ENCODE results near the gene GTF2F2.
A peak's percentile ranks its signal among the peaks of the same experiment; 100 is the strongest.

Gene GTF2F2

GRCh38 chr13:45119991-45120864 lies at the start of gene GTF2F2:
GTF2F2 (plus strand) TSS chr13:45120510; CDS start chr13:45120656, 146 bp downstream.
- TF ChIP-seq CTCF (IDR thresholded peaks at IDR 0.05; ENCODE audit: insufficient read depth, low read depth, low read length, missing control alignments), result no peak
- DNase-seq (ENCODE audit: low read depth), result peak; percentile 88
- H3K4me3 ChIP-seq (ENCODE audit: low read depth, low read length), result peak within 1 kb of the TSS; percentile 63

- no peak overlapping the region for H3K4me3 ChIP-seq (ENCODE audit: low read depth, low read length)
- TF ChIP-seq CTCF (IDR thresholded peaks at IDR 0.05; ENCODE audit: insufficient read depth, low read depth, low read length, missing control alignments), result no peak
- no peak for DNase-seq (ENCODE audit: low read depth)
Observed at GRCh38 chr13:45073809-45074208, 46.5 kb upstream of the GTF2F2 start.

- TF ChIP-seq CTCF (IDR thresholded peaks at IDR 0.05; ENCODE audit: insufficient read depth, low read depth, low read length, missing control alignments), result no peak
- DNase-seq (ENCODE audit: low read depth), result no peak
- no peak overlapping the region for H3K4me3 ChIP-seq (ENCODE audit: low read depth, low read length)
Observed at GRCh38 chr13:45074721-45075120, 45.6 kb upstream of the GTF2F2 start.

- DNase-seq (ENCODE audit: low read depth), result no peak
- H3K4me3 ChIP-seq (ENCODE audit: low read depth, low read length), result no peak overlapping the region
- TF ChIP-seq CTCF (IDR thresholded peaks at IDR 0.05; ENCODE audit: insufficient read depth, low read depth, low read length, missing control alignments), result no peak
Observed at GRCh38 chr13:45078003-45078402, 42.3 kb upstream of the GTF2F2 start.

- no peak for DNase-seq (ENCODE audit: low read depth)
- TF ChIP-seq CTCF (IDR thresholded peaks at IDR 0.05; ENCODE audit: insufficient read depth, low read depth, low read length, missing control alignments), result no peak
- no peak overlapping the region for H3K4me3 ChIP-seq (ENCODE audit: low read depth, low read length)
Observed at GRCh38 chr13:45082964-45083363, 37.3 kb upstream of the GTF2F2 start.

GRCh38 chr13:45084515-45084914 lies 35.8 kb upstream of the GTF2F2 start:
- H3K4me3 ChIP-seq (ENCODE audit: low read depth, low read length), result no peak overlapping the region
- no peak for DNase-seq (ENCODE audit: low read depth)
- no peak for TF ChIP-seq CTCF (IDR thresholded peaks at IDR 0.05; ENCODE audit: insufficient read depth, low read depth, low read length, missing control alignments)

GRCh38 chr13:45086484-45086883 lies 33.8 kb upstream of the GTF2F2 start:
- H3K4me3 ChIP-seq (ENCODE audit: low read depth, low read length), result no peak overlapping the region
- DNase-seq (ENCODE audit: low read depth), result no peak
- TF ChIP-seq CTCF (IDR thresholded peaks at IDR 0.05; ENCODE audit: insufficient read depth, low read depth, low read length, missing control alignments), result no peak
